Progenitor cell of endocrine pancreas (in vitro differentiated cells): ENCODE measurements around the gene SYT1. TPM values are rescaled to one million over a fixed set of nuclear protein-coding genes. Genes with fewer than 3 reads are reported as not detected.
A peak's percentile ranks its signal among the peaks of the same experiment; 100 is the strongest.
"Not testable (repeated sequence)": the region's sequence is repeated elsewhere in the genome, so short reads cannot be mapped to it uniquely, and the experiment has no call there.

ENCODE experiments used
- DNase-seq: peaks from one replicate; pipeline ENCODE4 v3.0.0; 2021; ENCODE audit warnings: low spot score; ENCODE audit not compliant: unreplicated experiment
- H3K27ac Mint-ChIP-seq: 2 replicates; pipeline ENCODE4 v1.8.0; 2021; ENCODE audit warnings: mild to moderate bottlenecking, moderate library complexity, mixed read lengths
- H3K27me3 Mint-ChIP-seq: 2 replicates; pipeline ENCODE4 v1.8.0; 2021; ENCODE audit warnings: mixed read lengths
- H3K36me3 Mint-ChIP-seq: 2 replicates; pipeline ENCODE4 v1.8.0; 2022; ENCODE audit warnings: mixed read lengths; ENCODE audit not compliant: insufficient read depth
- H3K4me1 Mint-ChIP-seq: 2 replicates; pipeline ENCODE4 v1.8.0; 2021; ENCODE audit warnings: low read depth, mixed read lengths
- H3K4me3 Mint-ChIP-seq: 2 replicates; pipeline ENCODE4 v1.8.0; 2021; ENCODE audit warnings: low read depth, mild to moderate bottlenecking, moderate library complexity, mixed read lengths
- H3K9me3 Mint-ChIP-seq: 2 replicates; pipeline ENCODE4 v1.8.0; 2021; ENCODE audit warnings: low read depth, mixed read lengths
- CTCF ChIP-seq: fragments of 200-600 bp; sonication (generic); IDR thresholded peaks from one replicate; pipeline ENCODE4 v1.5.0; 2021; ENCODE audit warnings: antibody characterized with exemption, mild to moderate bottlenecking; ENCODE audit not compliant: unreplicated experiment
- total RNA-seq: library from RNA; stranded (reverse); gene quantifications from 2 replicates; pipeline ENCODE4 v1.2.1, GENCODE V29; 2021

SYT1 gene
- total RNA-seq, 1 donor from 2014 or later, result 4.3 TPM

GRCh38 chr12:79021021-79021420 lies 156.4 kb downstream of the SYT1 start:
- H3K36me3 Mint-ChIP-seq, result no peaks in the 10 kb centered on the region
- peaks cover 7% of the 10 kb centered on the region for H3K9me3 Mint-ChIP-seq
- no peaks in the 10 kb centered on the region for H3K4me1 Mint-ChIP-seq
- no peak overlapping the region for H3K27ac Mint-ChIP-seq
- no peak for DNase-seq
- no peaks in the 10 kb centered on the region for H3K27me3 Mint-ChIP-seq
- no peak overlapping the region for H3K4me3 Mint-ChIP-seq
- no peak for TF ChIP-seq CTCF

- Mint-ChIP-seq H3K27ac (no peak overlapping the region), H3K9me3 (no peaks in the 10 kb centered on the region), H3K4me3 (no peak overlapping the region), H3K36me3 (no peaks in the 10 kb centered on the region), H3K4me1 (no peaks in the 10 kb centered on the region), H3K27me3 (no peaks in the 10 kb centered on the region)
- no peak for TF ChIP-seq CTCF
- no peak for DNase-seq
These were observed 158.7 kb downstream of the SYT1 start for GRCh38 chr12:79023261-79023660.

- Mint-ChIP-seq H3K9me3 (no peaks in the 10 kb centered on the region), H3K4me3 (no peak overlapping the region), H3K4me1 (no peaks in the 10 kb centered on the region), H3K27me3 (no peaks in the 10 kb centered on the region), H3K36me3 (no peaks in the 10 kb centered on the region), H3K27ac (no peak overlapping the region)
- no peak for TF ChIP-seq CTCF
- DNase-seq, result no peak
These were observed 159.2 kb downstream of the SYT1 start for GRCh38 chr12:79023784-79024183.

- no peaks in the 10 kb centered on the region for H3K27me3 Mint-ChIP-seq
- DNase-seq, result no peak
- H3K4me3 Mint-ChIP-seq, result no peak overlapping the region
- H3K36me3 Mint-ChIP-seq, result no peaks in the 10 kb centered on the region
- no peak for TF ChIP-seq CTCF
- no peaks in the 10 kb centered on the region for H3K4me1 Mint-ChIP-seq
- H3K9me3 Mint-ChIP-seq, result no peaks in the 10 kb centered on the region
- no peak overlapping the region for H3K27ac Mint-ChIP-seq
These were observed 169.2 kb downstream of the SYT1 start for GRCh38 chr12:79033788-79034187.

- not testable (repeated sequence) for H3K4me1 Mint-ChIP-seq
These were observed 180.2 kb downstream of the SYT1 start for GRCh38 chr12:79044748-79045147.

GRCh38 chr12:79045149-79045703 lies 180.7 kb downstream of the SYT1 start:
- H3K36me3 Mint-ChIP-seq, H3K27me3 Mint-ChIP-seq, H3K9me3 Mint-ChIP-seq, H3K4me1 Mint-ChIP-seq: not testable (repeated sequence)
- Mint-ChIP-seq H3K4me3 (peak overlapping the region; percentile 93), H3K27ac (peak overlapping the region; percentile 98)
- DNase-seq, result peak; percentile 19

More at GRCh38 chr12:79044748-79045147, 180.2 kb downstream of the SYT1 start:
- not testable (repeated sequence) for DNase-seq, H3K9me3 Mint-ChIP-seq, H3K27ac Mint-ChIP-seq, H3K36me3 Mint-ChIP-seq, H3K27me3 Mint-ChIP-seq
- peak overlapping the region; percentile 93 for H3K4me3 Mint-ChIP-seq
